Measurements from ENCODE around the gene PRELID1. TPM values are rescaled to one million over a fixed set of nuclear protein-coding genes. Genes with fewer than 3 reads are reported as not detected.

PRELID1 gene
- total and polyA plus RNA-seq, 2 donors (not counting 3 experiments of a cell fraction or from before 2014, with no cell fraction given), result 201 to 293 TPM

DNA sequence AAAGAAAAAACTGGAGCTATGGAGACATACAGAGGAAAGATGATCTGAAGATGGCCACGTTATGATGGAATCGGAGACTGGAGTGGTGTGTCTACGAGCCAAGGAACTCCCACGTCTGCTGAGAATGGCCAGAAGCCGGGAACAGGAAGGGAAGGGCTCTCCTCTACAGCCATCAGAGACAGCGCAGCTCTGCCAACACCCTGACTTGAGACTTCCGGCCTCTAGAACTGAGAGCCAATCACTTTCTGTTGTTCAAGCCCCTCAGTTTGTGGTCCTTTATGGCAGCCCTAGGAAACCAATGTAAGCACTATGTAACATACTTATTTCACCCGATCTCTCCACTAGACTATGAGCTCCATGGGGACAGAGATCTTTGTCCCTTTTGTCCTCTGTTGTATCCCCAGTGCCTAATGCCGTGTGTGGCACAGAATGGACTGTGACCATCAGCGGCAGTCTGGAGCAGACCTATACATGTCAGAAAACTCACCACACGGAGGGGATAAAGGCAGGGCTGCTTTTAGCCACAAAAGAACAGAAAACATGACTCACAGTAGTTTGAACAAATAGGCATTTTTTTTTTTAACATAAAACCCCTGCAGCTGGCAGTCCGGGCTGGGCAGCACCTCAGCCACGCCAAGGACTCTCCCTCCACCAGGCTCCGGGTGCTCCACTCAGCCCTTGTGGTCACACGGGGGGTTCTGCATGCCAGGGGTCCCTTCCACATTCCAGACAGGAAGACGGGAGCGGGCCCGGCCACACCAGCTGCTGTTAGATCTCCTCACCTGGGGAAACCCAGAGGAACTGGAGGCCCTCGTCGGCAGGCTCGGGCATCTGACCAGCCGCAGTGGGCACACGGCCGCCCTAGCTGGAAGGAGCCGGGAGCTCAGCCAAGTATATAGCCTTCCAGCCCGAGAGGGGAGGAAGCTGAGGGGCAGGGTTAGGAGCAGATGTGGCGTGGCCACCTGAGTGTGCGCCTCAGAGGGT lies 24.2 kb downstream of the PRELID1 start:
- no peaks in the 10 kb centered on the region for H3K79me2 ChIP-seq (ENCODE audit: control insufficient read depth, insufficient read depth, low read length)
- H3K9me3 ChIP-seq (replicated peaks; ENCODE audit: control insufficient read depth, insufficient read depth, low read length), result no peaks in the 10 kb centered on the region
- DNase-seq (ENCODE audit: low read depth, low spot score) (peak; percentile 79), FAIRE-seq (peak; percentile 97)
- no peaks in the 10 kb centered on the region for H3K9me1 ChIP-seq (replicated peaks; ENCODE audit: control insufficient read depth, extremely low read depth, insufficient read depth, low read length)
- no peaks in the 10 kb centered on the region for H4K20me1 ChIP-seq (replicated peaks; ENCODE audit: control insufficient read depth, extremely low read depth, insufficient read depth, low read length)
- peaks cover 22% of the 10 kb centered on the region for H3K4me1 ChIP-seq (ENCODE audit: control insufficient read depth, extremely low read depth, insufficient read depth, low read length)
- no TSS peak for BruUV-seq (replicated peaks)
- H3K4me2 ChIP-seq (ENCODE audit: insufficient read depth, low read length), result peak overlapping the region; percentile 75
- H3K27me3 ChIP-seq (ENCODE audit: control insufficient read depth in 2 of 2, insufficient read depth in 2 of 2, low read length in 2 of 2), result no peaks in the 10 kb centered on the region
- ChIA-PET CTCF (interaction anchor here (0.8 to 2.8 kb wide), 16 partner anchors 8 to 214 kb away, joined by 3 to 29 read pairs (median 4); partner anchors contain the start of gene MXD3), POLR2A (interaction anchor here (0.6 kb wide), 1 partner anchor 181 kb away, joined by 3 read pairs; no protein-coding TSS in a partner anchor)
- H3K36me3 ChIP-seq (ENCODE audit: control insufficient read depth in 2 of 2, extremely low read depth in 1 of 2, insufficient read depth in 2 of 2, low read length in 2 of 2), result peaks cover 0 to 7% of the 10 kb centered on the region in 2 experiments
- H3K4me3 ChIP-seq (replicated peaks in 1 of 3; ENCODE audit: insufficient read depth in 1 of 3, low read depth in 1 of 3, low read length in 3 of 3), result peak overlapping the region in 1 of 3 experiments; percentile 36
- peak overlapping the region; percentile 77 for H3K27ac ChIP-seq (ENCODE audit: insufficient read depth, low read depth, low read length)
- H2AFZ ChIP-seq (ENCODE audit: low read depth, low read length), result peak overlapping the region; percentile 87
- intact Hi-C loops (cut with micrococcal nuclease), result loop anchor here (1.0 kb wide), 2 partner anchors 23 to 42 kb away; partner anchors contain the start of gene LMAN2
- dilution Hi-C loops (cut with MboI; ENCODE audit: extremely low pct_ligation_motif_present, low sequenced_read_pairs), result no loop called here
- H3K9ac ChIP-seq (replicated peaks; ENCODE audit: extremely low read depth, insufficient read depth, low read length), result peak overlapping the region; percentile 60
- peak; percentile 22 for TF ChIP-seq JUN (IDR thresholded peaks at IDR 0.05; ENCODE audit: borderline replicate concordance, insufficient read depth, insufficient read length, low read depth)
- TF ChIP-seq, protein P1, sequence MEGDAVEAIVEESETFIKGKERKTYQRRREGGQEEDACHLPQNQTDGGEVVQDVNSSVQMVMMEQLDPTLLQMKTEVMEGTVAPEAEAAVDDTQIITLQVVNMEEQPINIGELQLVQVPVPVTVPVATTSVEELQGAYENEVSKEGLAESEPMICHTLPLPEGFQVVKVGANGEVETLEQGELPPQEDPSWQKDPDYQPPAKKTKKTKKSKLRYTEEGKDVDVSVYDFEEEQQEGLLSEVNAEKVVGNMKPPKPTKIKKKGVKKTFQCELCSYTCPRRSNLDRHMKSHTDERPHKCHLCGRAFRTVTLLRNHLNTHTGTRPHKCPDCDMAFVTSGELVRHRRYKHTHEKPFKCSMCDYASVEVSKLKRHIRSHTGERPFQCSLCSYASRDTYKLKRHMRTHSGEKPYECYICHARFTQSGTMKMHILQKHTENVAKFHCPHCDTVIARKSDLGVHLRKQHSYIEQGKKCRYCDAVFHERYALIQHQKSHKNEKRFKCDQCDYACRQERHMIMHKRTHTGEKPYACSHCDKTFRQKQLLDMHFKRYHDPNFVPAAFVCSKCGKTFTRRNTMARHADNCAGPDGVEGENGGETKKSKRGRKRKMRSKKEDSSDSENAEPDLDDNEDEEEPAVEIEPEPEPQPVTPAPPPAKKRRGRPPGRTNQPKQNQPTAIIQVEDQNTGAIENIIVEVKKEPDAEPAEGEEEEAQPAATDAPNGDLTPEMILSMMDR (IDR thresholded peaks at IDR 0.05; ENCODE audit: extremely low read depth in 1 of 2, insufficient read depth in 1 of 2, low read depth in 1 of 2, low read length in 2 of 2), result no peak
- TF ChIP-seq, protein P2, sequence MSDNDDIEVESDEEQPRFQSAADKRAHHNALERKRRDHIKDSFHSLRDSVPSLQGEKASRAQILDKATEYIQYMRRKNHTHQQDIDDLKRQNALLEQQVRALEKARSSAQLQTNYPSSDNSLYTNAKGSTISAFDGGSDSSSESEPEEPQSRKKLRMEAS (IDR thresholded peaks at IDR 0.05; ENCODE audit: insufficient read depth, insufficient read length), result no peak
- no peak for TF ChIP-seq MYC (IDR thresholded peaks at IDR 0.05; ENCODE audit: low read depth, low read length)
- no peak for TF ChIP-seq FOS (IDR thresholded peaks at IDR 0.05; ENCODE audit: borderline replicate concordance, insufficient read depth, low read length)
- TF ChIP-seq POLR2A (IDR thresholded peaks at IDR 0.05; ENCODE audit: low read depth, low read length), result peak; percentile 50
- no peak for TF ChIP-seq EZH2 (IDR thresholded peaks at IDR 0.05; ENCODE audit: borderline replicate concordance, low read depth, low read length, severe bottlenecking)
- peak; percentile 27 for TF ChIP-seq POLR2AphosphoS5 (IDR thresholded peaks at IDR 0.05; ENCODE audit: insufficient read depth, low read depth, low read length)
- TF ChIP-seq GATA2 (IDR thresholded peaks at IDR 0.05; ENCODE audit: insufficient read depth, insufficient read length, low read depth, low read length), result no peak
